ENCODE measurements around the gene DIP2A.

GRCh38 chr21:46555678-46556077, 97.0 kb downstream of the DIP2A start:
- TF ChIP-seq CTCF (IDR thresholded peaks at IDR 0.05; ENCODE audit: poor library complexity) (no peak), EZH2phosphoT487 (IDR thresholded peaks at IDR 0.05; ENCODE audit: low read depth, severe bottlenecking, unreplicated experiment) (no peak)

All from hepatocyte (in vitro differentiated cells).